ENCODE results near the gene BABAM2.
"Not testable (repeated sequence)": the region's sequence is repeated elsewhere in the genome, so short reads cannot be mapped to it uniquely, and the experiment has no call there.

BABAM2 gene

GRCh38 chr2:28227498-28227897 is 337.0 kb downstream of the BABAM2 start:
- in situ Hi-C loops (cut with MboI; ENCODE audit: low sequenced_read_pairs): no loop called here

- in situ Hi-C loops (cut with MboI; ENCODE audit: low sequenced_read_pairs): no loop called here
Observed at GRCh38 chr2:28228434-28228995, 338.0 kb downstream of the BABAM2 start.

- in situ Hi-C loops (cut with MboI; ENCODE audit: low sequenced_read_pairs): no loop called here
Observed at GRCh38 chr2:28231110-28231631, 340.6 kb downstream of the BABAM2 start.

GRCh38 chr2:28232295-28232694 is 341.8 kb downstream of the BABAM2 start:
- in situ Hi-C loops (cut with MboI; ENCODE audit: low sequenced_read_pairs): no loop called here

- in situ Hi-C loops (cut with MboI; ENCODE audit: low sequenced_read_pairs): no loop called here
Observed at GRCh38 chr2:28233164-28233676, 342.7 kb downstream of the BABAM2 start.

- in situ Hi-C loops (cut with MboI; ENCODE audit: low sequenced_read_pairs): no loop called here
Observed at GRCh38 chr2:28234807-28235206, 344.3 kb downstream of the BABAM2 start.

GRCh38 chr2:28239207-28239606 is 348.7 kb downstream of the BABAM2 start:
- in situ Hi-C loops (cut with MboI; ENCODE audit: low sequenced_read_pairs): no loop called here

- in situ Hi-C loops (cut with MboI; ENCODE audit: low sequenced_read_pairs): no loop called here
Observed at GRCh38 chr2:28240937-28241336, 350.4 kb downstream of the BABAM2 start.

- in situ Hi-C loops (cut with MboI; ENCODE audit: low sequenced_read_pairs): no loop called here
Observed at GRCh38 chr2:28247290-28247689, 356.8 kb downstream of the BABAM2 start.

GRCh38 chr2:28247734-28248133 is 357.2 kb downstream of the BABAM2 start:
- in situ Hi-C loops (cut with MboI; ENCODE audit: low sequenced_read_pairs): no loop called here

GRCh38 chr2:28248511-28248910 is 358.0 kb downstream of the BABAM2 start:
- in situ Hi-C loops (cut with MboI; ENCODE audit: low sequenced_read_pairs): no loop called here

- in situ Hi-C loops (cut with MboI; ENCODE audit: low sequenced_read_pairs): no loop called here
Observed at GRCh38 chr2:28250006-28250405, 359.5 kb downstream of the BABAM2 start.

GRCh38 chr2:28251337-28251736 is 360.8 kb downstream of the BABAM2 start:
- in situ Hi-C loops (cut with MboI; ENCODE audit: low sequenced_read_pairs): no loop called here

GRCh38 chr2:28252311-28252710 is 361.8 kb downstream of the BABAM2 start:
- in situ Hi-C loops (cut with MboI; ENCODE audit: low sequenced_read_pairs): no loop called here

- in situ Hi-C loops (cut with MboI; ENCODE audit: low sequenced_read_pairs): no loop called here
Observed at GRCh38 chr2:28253543-28253942, 363.0 kb downstream of the BABAM2 start.

- in situ Hi-C loops (cut with MboI; ENCODE audit: low sequenced_read_pairs): not testable (repeated sequence)
Observed at GRCh38 chr2:28255231-28255630, 364.7 kb downstream of the BABAM2 start.

- in situ Hi-C loops (cut with MboI; ENCODE audit: low sequenced_read_pairs): no loop called here
Observed at GRCh38 chr2:28257182-28257581, 366.7 kb downstream of the BABAM2 start.

GRCh38 chr2:28259226-28259625 is 368.7 kb downstream of the BABAM2 start:
- in situ Hi-C loops (cut with MboI; ENCODE audit: low sequenced_read_pairs): not testable (repeated sequence)

- in situ Hi-C loops (cut with MboI; ENCODE audit: low sequenced_read_pairs): no loop called here
Observed at GRCh38 chr2:28263690-28264089, 373.2 kb downstream of the BABAM2 start.

GRCh38 chr2:28267282-28267681 is 376.8 kb downstream of the BABAM2 start:
- in situ Hi-C loops (cut with MboI; ENCODE audit: low sequenced_read_pairs): no loop called here

- in situ Hi-C loops (cut with MboI; ENCODE audit: low sequenced_read_pairs): no loop called here
Observed at GRCh38 chr2:28268386-28268785, 377.9 kb downstream of the BABAM2 start.

- in situ Hi-C loops (cut with MboI; ENCODE audit: low sequenced_read_pairs): no loop called here
Observed at GRCh38 chr2:28269019-28269784, 378.7 kb downstream of the BABAM2 start.

Data from HL-60/S4 treated with retinoic acid at 250 ng/mL for 4 days and 3 days (cell line).